Stomach smooth muscle (tissue), 2 donors: ENCODE measurements around the gene RGS4.
A peak's percentile ranks its signal among the peaks of the same experiment; 100 is the strongest.
"Not testable (repeated sequence)": the region's sequence is repeated elsewhere in the genome, so short reads cannot be mapped to it uniquely, and the experiment has no call there.

Source experiments
- H3K27ac ChIP-seq: one replicate; pipeline ENCODE4 v1.7.0; 2013; ENCODE audit warnings: mild to moderate bottlenecking, low read length, inconsistent platforms
- H3K27me3 ChIP-seq, 2 donors: one replicate each; pipeline ENCODE4 v1.7.0; 2013; ENCODE audit warnings: low read length in 2 of 2; ENCODE audit not compliant: insufficient read depth in 2 of 2, control insufficient read depth in 1 of 2
- H3K36me3 ChIP-seq, 2 donors: one replicate each; pipeline ENCODE4 v1.7.0; 2013; ENCODE audit warnings: low read length in 2 of 2; ENCODE audit not compliant: control insufficient read depth in 2 of 2, insufficient read depth in 2 of 2
- H3K4me1 ChIP-seq: one replicate; pipeline ENCODE4 v1.7.0; 2013; ENCODE audit warnings: low read length; ENCODE audit not compliant: control insufficient read depth, insufficient read depth
- H3K4me3 ChIP-seq, 2 donors: one replicate each; pipeline ENCODE4 v1.7.0; 2013; ENCODE audit warnings: low read length in 2 of 2
- H3K9ac ChIP-seq, 2 donors: one replicate each; pipeline ENCODE4 v1.7.0; 2013; ENCODE audit warnings: low read length in 2 of 2, mild to moderate bottlenecking in 1 of 2
- H3K9me3 ChIP-seq, 2 donors: one replicate each; pipeline ENCODE4 v1.7.0; 2013; ENCODE audit warnings: low read length in 2 of 2; ENCODE audit not compliant: control insufficient read depth in 2 of 2
- donor health status: healthy.
- donor health status: Pancreatic carcinoma.

RGS4 gene

GRCh38 chr1:163082971-163083370 is 13.8 kb downstream of the RGS4 start:
- Histone ChIP-seq H3K4me1 (peaks cover 3% of the 10 kb centered on the region), H3K9ac (no peak overlapping the region), H3K27ac (no peak overlapping the region), H3K27me3 (no peaks in the 10 kb centered on the region), H3K4me3 (no peak overlapping the region), H3K9me3 (no peaks in the 10 kb centered on the region), H3K36me3 (no peaks in the 10 kb centered on the region)

GRCh38 chr1:163083690-163084089 is 14.5 kb downstream of the RGS4 start:
- H3K9ac ChIP-seq = no peak overlapping the region
- no peaks in the 10 kb centered on the region for H3K27me3 ChIP-seq
- peaks cover 3% of the 10 kb centered on the region for H3K4me1 ChIP-seq
- no peak overlapping the region for H3K27ac ChIP-seq
- no peaks in the 10 kb centered on the region for H3K9me3 ChIP-seq
- H3K36me3 ChIP-seq = no peaks in the 10 kb centered on the region
- no peak overlapping the region for H3K4me3 ChIP-seq

- H3K9ac ChIP-seq = no peak overlapping the region
Measured at GRCh38 chr1:163084330-163084729, 15.2 kb downstream of the RGS4 start.

GRCh38 chr1:163085041-163085903 is 16.1 kb downstream of the RGS4 start:
- Histone ChIP-seq H3K9ac (no peak overlapping the region), H3K4me1 (peaks cover 3% of the 10 kb centered on the region), H3K4me3 (no peak overlapping the region), H3K9me3 (no peaks in the 10 kb centered on the region), H3K27ac (no peak overlapping the region), H3K27me3 (no peaks in the 10 kb centered on the region), H3K36me3 (no peaks in the 10 kb centered on the region)

More at GRCh38 chr1:163084330-163084729, 15.2 kb downstream of the RGS4 start:
- no peaks in the 10 kb centered on the region for H3K9me3 ChIP-seq
- peaks cover 3% of the 10 kb centered on the region for H3K4me1 ChIP-seq
- peak overlapping the region in 1 of 2 donors; percentile 35 for H3K4me3 ChIP-seq
- H3K27me3 ChIP-seq = no peaks in the 10 kb centered on the region
- H3K27ac ChIP-seq = no peak overlapping the region
- no peaks in the 10 kb centered on the region for H3K36me3 ChIP-seq

GRCh38 chr1:163085904-163086268 is 16.7 kb downstream of the RGS4 start:
- H3K27me3 ChIP-seq = no peaks in the 10 kb centered on the region
- no peak overlapping the region for H3K4me3 ChIP-seq
- no peak overlapping the region for H3K27ac ChIP-seq
- peaks cover 3% of the 10 kb centered on the region for H3K4me1 ChIP-seq
- H3K9me3 ChIP-seq = no peaks in the 10 kb centered on the region
- no peaks in the 10 kb centered on the region for H3K36me3 ChIP-seq
- no peak overlapping the region for H3K9ac ChIP-seq

GRCh38 chr1:163089117-163089516 is 20.0 kb downstream of the RGS4 start:
- H3K9ac ChIP-seq, H3K9me3 ChIP-seq, H3K27me3 ChIP-seq, H3K4me3 ChIP-seq, H3K4me1 ChIP-seq, H3K36me3 ChIP-seq, H3K27ac ChIP-seq: not testable (repeated sequence)

GRCh38 chr1:163090321-163090945 is 21.3 kb downstream of the RGS4 start:
- no peak overlapping the region for H3K9ac ChIP-seq
- no peaks in the 10 kb centered on the region for H3K4me1 ChIP-seq
- H3K36me3 ChIP-seq = no peaks in the 10 kb centered on the region
- H3K9me3 ChIP-seq = no peaks in the 10 kb centered on the region
- no peak overlapping the region for H3K27ac ChIP-seq
- H3K27me3 ChIP-seq = no peaks in the 10 kb centered on the region
- H3K4me3 ChIP-seq = no peak overlapping the region

- H3K4me1 ChIP-seq = no peaks in the 10 kb centered on the region
- H3K4me3 ChIP-seq = no peak overlapping the region
- no peaks in the 10 kb centered on the region for H3K27me3 ChIP-seq
- no peak overlapping the region for H3K27ac ChIP-seq
- no peaks in the 10 kb centered on the region for H3K36me3 ChIP-seq
- no peak overlapping the region for H3K9ac ChIP-seq
- no peaks in the 10 kb centered on the region for H3K9me3 ChIP-seq
Measured at GRCh38 chr1:163093169-163093568, 24.0 kb downstream of the RGS4 start.

GRCh38 chr1:163093579-163093978 is 24.4 kb downstream of the RGS4 start:
- Histone ChIP-seq H3K27ac (no peak overlapping the region), H3K4me3 (no peak overlapping the region)

GRCh38 chr1:163094182-163094581 is 25.0 kb downstream of the RGS4 start:
- Histone ChIP-seq H3K36me3 (no peaks in the 10 kb centered on the region), H3K27me3 (no peaks in the 10 kb centered on the region), H3K9me3 (no peaks in the 10 kb centered on the region), H3K4me3 (no peak overlapping the region), H3K27ac (no peak overlapping the region), H3K4me1 (no peaks in the 10 kb centered on the region), H3K9ac (no peak overlapping the region)

More at GRCh38 chr1:163093579-163093978, 24.4 kb downstream of the RGS4 start:
- Histone ChIP-seq H3K9ac (no peak overlapping the region), H3K4me1 (no peaks in the 10 kb centered on the region), H3K27me3 (no peaks in the 10 kb centered on the region), H3K36me3 (no peaks in the 10 kb centered on the region), H3K9me3 (no peaks in the 10 kb centered on the region)

GRCh38 chr1:163094589-163094988 is 25.4 kb downstream of the RGS4 start:
- no peaks in the 10 kb centered on the region for H3K36me3 ChIP-seq
- no peaks in the 10 kb centered on the region for H3K27me3 ChIP-seq
- no peak overlapping the region for H3K27ac ChIP-seq
- H3K9me3 ChIP-seq = no peaks in the 10 kb centered on the region
- no peak overlapping the region for H3K4me3 ChIP-seq
- H3K4me1 ChIP-seq = no peaks in the 10 kb centered on the region
- no peak overlapping the region for H3K9ac ChIP-seq
